ENCODE results near the gene MAD1L1.

The MAD1L1 gene

DNA sequence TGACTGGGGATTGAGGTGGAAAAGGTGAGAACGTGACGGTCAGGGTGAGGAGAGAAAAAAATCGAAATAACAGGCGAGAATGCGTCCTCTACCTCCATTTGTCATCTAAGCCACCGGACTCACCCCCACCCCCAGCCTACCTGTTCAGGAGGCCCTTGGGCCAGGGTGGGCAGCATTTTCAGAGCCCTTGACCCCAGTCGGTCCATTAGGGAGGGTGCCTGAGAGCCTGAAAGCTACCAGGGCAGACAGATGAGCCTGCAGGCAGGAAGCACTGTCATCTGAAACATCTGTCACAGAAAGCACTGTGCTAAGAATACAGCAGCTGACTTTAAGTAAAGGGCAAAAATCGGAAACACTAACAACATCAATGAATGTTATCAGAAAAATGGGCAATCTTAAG is 47.0 kb downstream of the MAD1L1 start:
- no peaks in the 10 kb centered on the region for H3K4me1 Mint-ChIP-seq
- no peak overlapping the region for H3K4me3 Mint-ChIP-seq
- H3K27ac Mint-ChIP-seq: no peak overlapping the region
- CTCF ChIA-PET: no interaction called here
- no peaks in the 10 kb centered on the region for H3K27me3 Mint-ChIP-seq
- peaks cover 13% of the 10 kb centered on the region for H3K36me3 Mint-ChIP-seq
- H3K9me3 Mint-ChIP-seq: no peaks in the 10 kb centered on the region
- no peak for DNase-seq

DNA sequence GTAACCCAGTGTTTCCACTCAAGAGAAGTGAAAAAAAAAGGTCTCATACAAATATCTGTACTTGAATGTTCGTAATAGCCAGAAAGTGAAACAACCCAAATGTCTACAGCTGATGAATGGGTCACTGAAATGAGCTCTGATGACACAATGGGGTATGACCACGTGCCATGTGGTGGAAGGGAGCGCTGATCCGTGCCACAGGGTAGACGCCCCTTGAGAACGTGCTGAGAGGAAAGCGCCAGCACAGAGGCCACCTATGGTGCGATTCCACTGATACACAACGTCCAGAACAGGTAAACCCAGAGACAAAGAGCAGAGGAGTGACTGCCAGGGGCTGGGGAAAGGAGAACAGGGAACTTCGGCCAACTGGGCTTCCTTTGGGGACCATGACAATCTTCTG is 50.3 kb downstream of the MAD1L1 start:
- no peaks in the 10 kb centered on the region for H3K27me3 Mint-ChIP-seq
- DNase-seq: no peak
- H3K4me3 Mint-ChIP-seq: no peak overlapping the region
- no peaks in the 10 kb centered on the region for H3K9me3 Mint-ChIP-seq
- CTCF ChIA-PET: no interaction called here
- H3K36me3 Mint-ChIP-seq: peaks cover 11% of the 10 kb centered on the region
- H3K4me1 Mint-ChIP-seq: no peaks in the 10 kb centered on the region
- H3K27ac Mint-ChIP-seq: no peak overlapping the region

DNA sequence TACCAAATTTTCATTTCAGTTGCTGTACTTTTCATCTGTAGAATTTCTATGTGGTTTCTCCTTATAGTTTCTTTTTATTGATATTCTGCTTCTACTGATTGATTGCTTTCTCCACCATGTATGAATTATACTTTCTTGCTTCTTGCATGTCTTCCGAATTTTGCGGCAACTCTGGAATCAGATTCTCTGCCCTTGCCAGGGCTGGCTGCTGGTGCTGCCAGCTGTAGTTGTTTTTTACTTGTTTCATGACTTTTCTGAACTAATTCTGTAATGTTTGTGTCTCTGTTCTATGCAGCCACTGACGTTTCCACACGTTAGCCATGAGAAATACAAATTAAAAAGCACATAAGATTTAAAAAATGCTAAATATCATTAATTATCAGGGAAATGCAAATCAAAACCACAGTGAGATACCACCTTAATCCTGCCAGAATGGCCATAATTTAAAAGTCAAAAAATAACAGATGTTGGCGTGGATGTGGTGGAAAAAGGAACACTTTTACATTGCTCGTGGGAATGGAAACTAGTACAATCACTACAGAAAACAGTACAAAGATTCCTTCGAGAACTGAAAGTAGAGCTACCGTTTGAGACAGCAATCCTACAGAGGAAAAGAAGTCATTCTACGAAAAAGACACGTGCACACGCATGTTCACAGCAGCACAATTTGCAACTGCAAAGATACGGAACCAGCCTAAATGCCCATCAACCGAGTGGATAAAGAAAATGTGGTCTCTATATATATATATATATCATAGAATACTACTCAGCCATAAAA is 51.5 kb downstream of the MAD1L1 start:
- H3K4me1 Mint-ChIP-seq: no peaks in the 10 kb centered on the region
- H3K27me3 Mint-ChIP-seq: no peaks in the 10 kb centered on the region
- peaks cover 11% of the 10 kb centered on the region for H3K36me3 Mint-ChIP-seq
- no peak overlapping the region for H3K4me3 Mint-ChIP-seq
- no peak overlapping the region for H3K27ac Mint-ChIP-seq
- DNase-seq: no peak
- CTCF ChIA-PET: no interaction called here
- no peaks in the 10 kb centered on the region for H3K9me3 Mint-ChIP-seq

DNA sequence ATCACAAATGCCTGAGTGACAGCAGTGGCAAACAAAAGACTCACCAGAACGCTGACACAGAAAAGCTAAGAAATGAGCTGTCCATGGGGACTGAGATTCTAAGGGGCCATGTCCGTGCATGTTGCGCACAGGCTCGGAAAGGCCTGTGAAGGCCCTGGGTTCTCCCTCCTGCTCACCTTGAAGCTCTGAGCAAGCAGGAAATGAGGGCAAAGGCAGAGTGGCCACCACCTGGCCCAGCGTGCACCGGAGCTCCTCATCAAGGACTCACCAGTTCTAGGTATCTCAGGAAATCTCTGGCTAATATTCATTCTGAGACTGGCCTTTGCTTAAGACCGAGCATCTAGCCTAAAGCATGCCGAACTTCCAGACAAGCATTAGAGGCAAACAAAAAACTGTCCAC is 52.7 kb downstream of the MAD1L1 start:
- H3K4me1 Mint-ChIP-seq: peaks cover 3% of the 10 kb centered on the region
- CTCF ChIA-PET: no interaction called here
- no peak overlapping the region for H3K27ac Mint-ChIP-seq
- H3K27me3 Mint-ChIP-seq: no peaks in the 10 kb centered on the region
- H3K36me3 Mint-ChIP-seq: peaks cover 11% of the 10 kb centered on the region
- no peaks in the 10 kb centered on the region for H3K9me3 Mint-ChIP-seq
- no peak for DNase-seq
- no peak overlapping the region for H3K4me3 Mint-ChIP-seq

DNA sequence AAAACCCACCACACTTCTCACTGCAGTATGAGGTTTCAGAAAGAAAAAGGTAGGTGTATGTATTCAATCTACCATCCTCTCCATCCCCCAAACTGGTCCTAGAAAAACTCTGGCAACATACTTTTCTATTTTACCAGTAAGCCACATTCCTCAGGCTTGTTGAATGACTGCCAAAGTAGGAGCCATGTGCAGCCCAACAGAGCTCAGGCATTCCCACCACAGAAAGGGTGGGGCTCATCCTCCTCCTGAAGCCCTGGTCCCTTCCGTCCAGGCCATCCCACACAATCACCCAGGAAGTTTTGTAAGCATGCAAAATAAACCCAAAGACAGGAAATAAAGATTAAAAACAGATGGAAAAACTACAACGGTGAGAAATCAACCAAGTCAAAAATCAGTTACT is 57.2 kb downstream of the MAD1L1 start:
- Mint-ChIP-seq H3K27ac (no peak overlapping the region), H3K36me3 (peaks cover 5% of the 10 kb centered on the region), H3K9me3 (no peaks in the 10 kb centered on the region), H3K27me3 (no peaks in the 10 kb centered on the region), H3K4me1 (peaks cover 3% of the 10 kb centered on the region), H3K4me3 (no peak overlapping the region)
- DNase-seq: no peak
- CTCF ChIA-PET: no interaction called here

DNA sequence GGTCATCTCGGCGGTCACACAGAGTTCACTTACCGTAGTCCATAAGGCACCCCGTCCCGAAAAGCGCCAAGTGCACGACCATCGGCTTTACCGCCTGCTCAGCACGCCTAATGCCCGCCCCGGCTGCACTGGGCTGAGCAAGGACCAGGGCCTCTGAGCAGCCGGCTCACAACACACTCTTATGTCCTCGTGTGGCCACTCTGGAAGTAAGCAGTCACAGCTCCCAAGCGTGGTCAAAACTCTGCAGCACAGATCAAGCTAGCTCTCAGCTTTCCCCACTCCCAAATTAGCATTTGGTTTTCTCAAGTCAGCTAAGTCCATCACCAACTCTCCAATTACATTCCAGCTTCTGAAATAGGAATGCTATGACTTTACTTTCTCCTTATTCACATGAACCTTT is 57.7 kb downstream of the MAD1L1 start:
- H3K4me1 Mint-ChIP-seq: peaks cover 3% of the 10 kb centered on the region
- no peak for DNase-seq
- CTCF ChIA-PET: no interaction called here
- H3K36me3 Mint-ChIP-seq: peaks cover 5% of the 10 kb centered on the region
- no peak overlapping the region for H3K27ac Mint-ChIP-seq
- H3K4me3 Mint-ChIP-seq: no peak overlapping the region
- H3K27me3 Mint-ChIP-seq: no peaks in the 10 kb centered on the region
- no peaks in the 10 kb centered on the region for H3K9me3 Mint-ChIP-seq

DNA sequence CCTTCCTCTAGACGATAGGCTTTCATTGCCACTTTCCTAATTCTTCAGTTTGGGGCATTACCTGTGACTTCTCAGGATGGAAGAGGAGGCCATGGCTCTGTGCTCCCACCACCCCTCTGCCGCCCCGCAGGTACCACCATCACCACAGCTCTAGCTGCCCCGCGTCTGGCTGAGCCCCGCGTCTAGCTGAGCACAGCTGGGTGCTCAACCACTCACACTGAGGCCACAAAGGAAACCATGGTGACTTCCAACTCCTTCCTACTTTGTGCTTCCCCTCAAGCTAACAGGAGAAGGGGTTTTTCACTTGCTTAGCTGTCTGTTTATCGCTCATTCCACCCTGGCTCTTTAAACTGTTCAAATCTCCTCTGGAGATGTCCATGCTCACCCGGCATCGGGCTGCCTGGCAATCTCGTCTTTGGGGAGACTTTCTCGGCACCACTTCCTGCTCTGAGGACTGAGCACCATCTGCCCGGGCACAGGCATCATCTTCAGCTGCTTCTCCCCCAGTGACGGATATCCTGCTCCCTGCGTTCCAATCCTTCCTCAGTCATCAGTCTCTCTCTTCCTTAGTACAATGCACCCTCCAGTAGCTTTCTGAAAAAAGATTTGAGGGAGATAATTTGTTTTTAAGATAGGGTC is 59.4 kb downstream of the MAD1L1 start:
- CTCF ChIA-PET: no interaction called here
- no peak overlapping the region for H3K4me3 Mint-ChIP-seq
- H3K27ac Mint-ChIP-seq: no peak overlapping the region
- H3K36me3 Mint-ChIP-seq: peaks cover 5% of the 10 kb centered on the region
- no peaks in the 10 kb centered on the region for H3K27me3 Mint-ChIP-seq
- H3K4me1 Mint-ChIP-seq: peaks cover 3% of the 10 kb centered on the region
- no peak for DNase-seq
- H3K9me3 Mint-ChIP-seq: no peaks in the 10 kb centered on the region

DNA sequence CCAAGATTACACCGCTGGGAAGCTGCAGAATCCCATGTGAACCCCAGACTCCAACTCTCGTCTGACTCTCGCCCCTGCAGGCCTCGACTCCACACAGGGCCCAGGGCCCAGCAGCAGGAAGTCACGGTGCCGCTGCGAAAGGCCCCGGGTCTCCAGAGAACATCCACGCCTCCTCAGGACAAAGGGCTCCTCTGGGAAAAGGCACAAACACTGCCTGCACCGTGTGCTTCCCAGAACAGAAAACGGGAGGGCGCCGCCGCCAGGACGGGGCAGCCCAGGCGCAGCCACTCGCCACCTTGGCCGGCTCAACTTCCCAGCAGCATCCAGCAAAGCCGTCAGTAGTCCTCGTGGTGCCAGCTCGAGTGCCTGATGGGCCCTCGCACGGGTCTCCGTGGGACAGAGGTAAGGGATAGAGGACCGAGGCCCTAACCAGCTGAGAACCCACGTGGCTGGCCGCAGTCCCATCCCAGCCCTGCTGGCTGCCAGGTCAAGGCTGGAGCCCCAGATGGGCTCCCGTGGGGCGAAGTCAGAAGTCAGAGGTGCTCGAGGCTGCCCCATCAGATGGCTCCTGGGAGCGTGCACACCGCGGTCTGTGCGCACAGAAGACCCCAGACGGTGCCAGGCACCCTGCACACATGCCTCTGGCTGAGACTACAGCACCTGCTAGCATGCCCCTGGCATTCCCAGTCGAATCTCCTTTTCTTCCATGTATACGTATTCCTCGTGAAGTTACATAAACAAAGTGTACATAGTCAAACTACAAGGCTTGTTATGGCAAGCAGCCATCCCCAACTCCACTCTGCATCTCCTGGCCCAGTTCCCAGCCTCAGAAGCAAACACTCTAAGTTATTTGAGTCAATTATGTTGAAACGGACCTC is 60.2 kb downstream of the MAD1L1 start:
- Mint-ChIP-seq H3K9me3 (no peaks in the 10 kb centered on the region), H3K4me3 (no peak overlapping the region), H3K4me1 (peaks cover 3% of the 10 kb centered on the region), H3K27me3 (no peaks in the 10 kb centered on the region), H3K27ac (no peak overlapping the region), H3K36me3 (peaks cover 2% of the 10 kb centered on the region)
- DNase-seq: no peak
- CTCF ChIA-PET: no interaction called here

DNA sequence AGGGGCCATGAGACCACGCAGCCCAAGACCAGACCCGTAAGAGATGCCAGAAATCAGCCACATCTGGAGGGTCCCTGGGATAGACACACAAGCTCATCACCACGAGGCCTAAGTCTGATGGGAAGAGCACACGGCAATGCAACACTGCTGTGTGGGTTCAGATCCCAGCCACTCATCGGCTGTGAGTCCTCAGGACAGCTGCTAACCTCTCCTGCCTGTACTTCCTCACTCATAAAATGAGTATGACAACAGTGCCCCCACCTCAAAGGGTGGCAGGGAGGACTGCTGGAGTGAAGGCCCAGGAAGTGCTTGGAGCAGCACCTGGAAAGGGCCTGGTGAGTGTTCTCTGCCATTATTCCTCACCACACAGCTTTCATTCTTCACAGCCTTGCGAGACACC is 60.9 kb downstream of the MAD1L1 start:
- DNase-seq: no peak
- Mint-ChIP-seq H3K9me3 (no peaks in the 10 kb centered on the region), H3K4me3 (no peak overlapping the region), H3K27me3 (no peaks in the 10 kb centered on the region), H3K36me3 (peaks cover 2% of the 10 kb centered on the region), H3K27ac (no peak overlapping the region), H3K4me1 (peaks cover 3% of the 10 kb centered on the region)
- CTCF ChIA-PET: interaction anchor here (0.6 kb wide), 1 partner anchor 37 kb away, joined by 3 read pairs; no protein-coding TSS in a partner anchor

DNA sequence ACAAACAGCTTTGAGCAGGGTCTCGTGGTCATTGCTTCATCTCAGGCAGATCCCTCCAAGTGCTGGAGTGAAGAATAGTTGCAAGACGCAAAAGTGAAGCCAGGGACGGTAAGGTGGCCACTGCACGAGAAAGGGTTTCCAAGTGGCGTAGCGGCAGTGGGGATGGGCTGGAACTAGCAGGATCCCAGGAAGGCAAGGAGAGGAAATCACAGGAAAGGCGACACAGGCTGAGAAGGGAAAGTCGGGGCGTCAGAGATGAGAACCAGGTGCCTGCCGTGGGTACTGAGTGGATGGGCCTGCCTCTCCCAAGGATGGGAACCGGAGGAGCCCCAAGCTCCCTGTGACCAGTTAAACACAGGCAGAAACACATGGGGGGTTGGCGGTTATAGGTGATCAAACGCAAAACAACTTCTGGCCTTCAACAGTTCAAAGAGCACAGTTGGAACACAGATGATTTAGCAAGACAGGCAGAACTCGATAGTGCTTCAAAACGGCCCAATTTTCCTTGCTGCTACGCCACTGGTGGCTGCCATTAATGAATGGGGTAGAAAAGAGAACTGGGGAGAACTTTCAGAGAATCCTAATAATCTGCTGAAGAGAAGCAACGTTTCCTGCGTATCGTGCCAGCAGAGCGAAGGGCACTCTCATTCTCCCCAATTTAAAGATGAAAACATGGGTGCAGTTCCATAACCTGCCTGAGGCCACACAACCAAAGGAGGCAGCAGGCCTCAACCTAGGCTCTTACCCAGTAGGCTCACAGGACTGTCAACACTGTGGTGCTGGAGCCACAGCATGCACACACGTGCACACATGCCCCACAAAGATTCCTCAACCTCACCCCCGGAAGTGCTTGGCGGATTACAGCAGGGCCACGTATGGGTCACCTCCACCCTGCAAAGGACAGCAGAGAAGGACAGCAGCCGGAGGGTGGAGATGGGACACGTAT is 61.9 kb downstream of the MAD1L1 start:
- H3K4me3 Mint-ChIP-seq: no peak overlapping the region
- H3K9me3 Mint-ChIP-seq: no peaks in the 10 kb centered on the region
- no peak for DNase-seq
- peaks cover 3% of the 10 kb centered on the region for H3K4me1 Mint-ChIP-seq
- peak overlapping the region; percentile 9 for H3K27ac Mint-ChIP-seq
- peaks cover 2% of the 10 kb centered on the region for H3K36me3 Mint-ChIP-seq
- H3K27me3 Mint-ChIP-seq: no peaks in the 10 kb centered on the region
- CTCF ChIA-PET: interaction anchor here (0.6 kb wide), 1 partner anchor 38 kb away, joined by 3 read pairs; no protein-coding TSS in a partner anchor

DNA sequence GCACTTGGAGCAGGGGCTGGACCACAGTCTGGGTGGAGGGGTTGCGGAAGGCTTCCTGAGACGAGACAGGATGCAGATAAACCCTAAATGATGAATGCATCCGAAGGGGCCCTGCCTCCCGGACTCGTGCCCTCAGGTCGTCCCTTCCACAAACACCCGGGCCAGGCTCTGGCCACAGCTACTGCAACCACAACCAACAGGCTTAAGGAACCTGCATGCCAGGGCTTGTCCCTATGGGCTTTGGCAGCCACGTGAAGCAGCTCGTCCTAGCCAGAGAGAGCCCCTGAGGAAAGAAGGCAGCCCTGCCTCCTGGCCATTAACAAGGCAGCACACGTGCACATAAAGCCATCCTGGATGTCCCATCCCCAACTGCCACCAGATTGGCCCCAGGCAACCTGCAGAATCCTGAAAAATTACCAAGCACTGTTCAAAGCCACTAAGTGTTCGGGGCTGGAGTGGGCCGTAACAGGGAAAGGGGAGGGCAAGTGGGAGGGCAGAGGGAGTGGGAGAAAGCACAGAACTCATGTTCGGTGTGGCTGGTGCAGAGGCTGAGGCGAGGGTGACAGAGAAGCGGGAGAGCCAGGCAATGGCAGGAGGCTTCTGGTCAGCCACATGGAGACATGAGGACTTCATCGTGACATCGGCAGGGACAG is 62.7 kb downstream of the MAD1L1 start:
- CTCF ChIA-PET: no interaction called here
- Mint-ChIP-seq H3K27me3 (no peaks in the 10 kb centered on the region), H3K9me3 (no peaks in the 10 kb centered on the region), H3K27ac (no peak overlapping the region), H3K4me1 (no peaks in the 10 kb centered on the region), H3K4me3 (no peak overlapping the region), H3K36me3 (peaks cover 2% of the 10 kb centered on the region)
- DNase-seq: no peak

DNA sequence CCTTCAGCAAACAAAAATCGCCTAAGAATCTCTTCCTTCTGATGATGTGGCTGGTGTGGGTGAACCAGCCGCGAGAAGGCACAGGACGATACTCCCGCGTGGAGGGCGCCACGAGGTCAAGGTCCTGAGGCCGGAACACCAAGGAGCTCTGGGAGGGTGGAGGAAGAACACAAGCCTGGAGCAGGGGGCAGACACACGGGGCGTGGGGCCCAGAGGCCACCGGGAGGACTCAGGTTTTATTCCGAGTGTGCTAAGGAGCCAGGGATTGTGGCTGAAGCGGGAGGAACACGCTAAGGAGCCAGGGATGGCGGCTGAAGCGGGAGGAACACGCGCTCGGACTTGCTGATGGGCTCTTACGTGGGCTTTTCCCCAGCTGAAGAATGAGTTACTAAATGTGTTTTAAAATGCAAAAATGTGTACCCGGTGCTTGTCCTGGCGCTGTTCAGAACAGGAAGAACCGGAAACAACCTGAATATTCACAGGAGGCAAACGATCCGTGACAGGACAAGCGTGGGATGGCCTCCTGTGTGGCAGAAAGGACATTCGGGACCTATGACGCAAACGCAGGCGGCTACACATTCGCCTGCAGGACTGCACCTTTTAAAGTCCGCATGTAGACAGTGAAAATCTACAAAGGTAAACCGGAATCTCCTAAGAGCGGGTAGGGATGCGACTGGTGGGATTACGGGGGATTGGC is 64.0 kb downstream of the MAD1L1 start:
- H3K4me3 Mint-ChIP-seq: no peak overlapping the region

More for the DNA sequence above, 64.0 kb downstream of the MAD1L1 start:
- Mint-ChIP-seq H3K27ac (no peak overlapping the region), H3K4me1 (no peaks in the 10 kb centered on the region), H3K9me3 (no peaks in the 10 kb centered on the region), H3K36me3 (peaks cover 2% of the 10 kb centered on the region), H3K27me3 (no peaks in the 10 kb centered on the region)
- CTCF ChIA-PET: no interaction called here
- no peak for DNase-seq
